ENCODE data around the gene TOX2.

- TF ChIP-seq POLR2A (IDR thresholded peaks at IDR 0.05; ENCODE audit: low read depth, low read length) (no peak), POLR2AphosphoS5 (IDR thresholded peaks at IDR 0.05; ENCODE audit: low read depth, low read length) (no peak), TAF1 (IDR thresholded peaks at IDR 0.05; ENCODE audit: borderline replicate concordance, low read depth, low read length) (no peak)
Measured at GRCh38 chr20:43969501-43970182, 55.0 kb downstream of the TOX2 start.

Data from GM12892 (cell line).